ENCODE data around the gene RBM8A.

RBM8A gene

DNA sequence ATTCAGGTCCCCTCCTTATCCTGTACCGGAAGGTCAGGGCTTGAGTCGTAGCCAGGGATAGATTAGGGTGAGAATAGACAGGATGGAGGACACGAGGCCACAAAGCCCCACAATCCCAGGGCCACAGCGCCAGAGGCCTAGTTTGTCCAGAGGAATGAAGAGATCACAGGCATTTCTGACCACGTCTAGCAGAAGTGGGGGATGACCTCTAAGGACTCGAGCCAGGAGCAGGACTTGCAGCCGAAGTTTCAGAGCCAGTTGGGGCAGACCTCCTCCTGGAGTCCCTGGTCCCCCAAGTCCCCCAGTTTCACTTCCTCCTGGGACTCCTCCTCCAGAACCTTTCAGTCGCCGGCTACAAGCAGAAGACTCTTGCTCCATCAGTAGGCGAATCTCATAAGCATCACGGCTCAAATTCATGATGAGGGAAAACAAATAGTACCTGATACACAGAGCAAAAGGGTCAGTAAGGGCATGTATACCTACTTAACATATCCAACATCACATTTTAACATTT is 15.1 kb downstream of the RBM8A start:
- DNase-seq = no peak

DNA sequence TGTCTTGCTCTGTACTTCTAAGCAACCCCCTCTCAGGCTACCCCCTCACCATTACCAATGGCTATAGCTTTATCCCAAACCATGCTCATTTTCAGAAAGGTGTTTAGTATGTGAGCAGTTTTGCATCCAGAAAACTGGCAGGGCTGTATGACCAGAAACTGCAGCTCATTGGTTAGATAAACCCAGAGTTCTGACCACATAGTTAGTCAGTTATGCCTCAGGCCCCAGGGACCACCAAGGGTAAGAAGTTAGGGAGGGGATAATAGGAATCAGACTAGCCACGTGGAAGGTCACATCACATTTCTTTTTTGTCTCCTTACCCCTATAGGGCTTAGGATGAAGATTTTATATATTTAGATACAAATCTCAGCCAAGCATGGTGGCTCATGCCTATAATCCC is 18.6 kb downstream of the RBM8A start:
- DNase-seq = no peak

DNA sequence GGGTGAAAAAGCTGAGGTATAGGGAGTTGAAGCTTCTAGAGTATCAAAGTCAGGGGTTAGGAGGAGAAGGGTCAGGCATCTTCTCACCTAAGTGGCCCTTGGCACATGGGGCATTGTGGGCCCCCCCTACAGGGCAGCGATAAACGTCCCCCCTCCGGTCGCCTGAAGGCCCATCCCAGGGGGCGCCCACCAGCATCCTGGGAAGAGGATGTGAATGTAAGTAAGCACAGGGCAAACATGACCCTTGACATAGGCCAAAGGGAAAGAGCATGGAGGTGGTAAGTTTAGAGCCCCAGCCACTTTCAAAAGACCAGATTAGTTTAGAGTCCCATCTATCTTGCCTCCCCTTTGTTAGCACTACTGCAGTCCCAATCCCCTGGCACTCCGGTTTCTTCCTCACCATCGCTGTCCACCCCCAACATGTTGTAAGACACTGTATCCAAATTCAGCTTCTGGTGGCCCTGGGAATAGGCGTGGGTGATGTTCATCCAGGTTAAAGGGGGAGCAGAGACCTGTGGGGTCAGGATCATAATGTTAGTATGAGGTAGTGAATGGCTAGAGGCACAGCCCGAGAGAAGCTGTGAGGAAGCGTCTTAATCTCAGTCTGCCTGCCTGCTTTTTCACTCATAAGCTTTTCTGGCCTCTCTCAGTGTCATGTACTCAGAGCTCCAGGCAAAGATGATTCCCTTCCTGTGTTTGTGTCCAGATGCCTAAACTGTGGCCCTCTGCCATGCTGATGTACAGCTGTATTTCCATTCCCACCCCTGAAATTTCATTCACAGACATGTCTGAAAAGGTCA is 20.1 kb downstream of the RBM8A start:
- DNase-seq = no peak

DNA sequence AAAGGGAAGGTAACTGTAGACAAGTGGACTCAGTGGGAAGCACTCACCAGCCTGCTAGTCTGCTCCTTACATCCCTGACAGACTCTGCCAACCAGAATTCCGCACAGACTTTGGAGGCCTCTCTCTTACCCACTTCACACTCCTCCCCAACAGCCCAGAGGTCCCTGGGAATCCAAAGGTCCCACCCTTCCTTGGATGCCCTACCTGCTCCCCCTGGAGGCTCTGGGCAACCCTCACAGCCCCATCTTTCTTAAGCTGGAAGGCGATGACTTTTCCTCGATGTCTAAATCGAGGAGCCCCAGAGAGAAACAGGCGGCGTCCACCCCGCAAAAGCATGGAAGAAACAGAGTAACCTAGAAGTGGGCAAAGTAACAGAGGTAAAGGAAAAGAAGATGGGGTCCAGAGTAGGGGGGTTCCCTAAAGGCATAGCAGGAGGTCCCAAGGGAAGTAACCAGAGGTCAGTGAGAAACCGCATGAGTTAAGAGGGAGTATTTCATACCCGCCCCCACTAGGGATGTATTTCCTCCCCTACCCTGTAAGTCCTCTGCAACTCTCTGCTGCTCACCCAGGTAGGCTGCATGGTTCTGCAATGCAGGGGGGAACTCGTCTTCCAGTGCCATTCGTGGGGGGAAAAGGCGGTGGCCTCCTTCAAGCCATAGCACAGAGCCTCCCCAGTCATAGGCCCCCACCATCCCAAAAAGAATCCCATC is 25.8 kb downstream of the RBM8A start:
- DNase-seq = no peak

DNA sequence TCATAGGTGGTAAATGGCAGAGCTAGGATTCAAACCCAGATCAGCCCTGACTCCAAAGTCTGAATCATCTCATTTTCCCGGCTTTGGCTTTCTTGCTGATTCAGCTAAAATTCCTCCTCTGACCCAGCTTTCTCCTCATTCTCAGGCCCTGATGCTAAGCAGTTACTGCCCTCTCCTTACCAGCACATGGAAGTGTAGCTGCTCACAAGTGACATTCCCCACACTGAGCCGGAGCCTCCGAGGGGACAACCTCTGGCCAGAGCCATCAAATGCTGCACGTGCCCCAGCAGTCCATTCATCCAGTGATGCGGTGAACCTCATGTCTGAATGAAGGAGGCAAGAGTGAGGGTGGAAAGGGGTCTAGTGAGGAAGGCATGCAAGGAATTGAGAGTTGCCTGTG is 28.5 kb downstream of the RBM8A start:
- no peak for DNase-seq

DNA sequence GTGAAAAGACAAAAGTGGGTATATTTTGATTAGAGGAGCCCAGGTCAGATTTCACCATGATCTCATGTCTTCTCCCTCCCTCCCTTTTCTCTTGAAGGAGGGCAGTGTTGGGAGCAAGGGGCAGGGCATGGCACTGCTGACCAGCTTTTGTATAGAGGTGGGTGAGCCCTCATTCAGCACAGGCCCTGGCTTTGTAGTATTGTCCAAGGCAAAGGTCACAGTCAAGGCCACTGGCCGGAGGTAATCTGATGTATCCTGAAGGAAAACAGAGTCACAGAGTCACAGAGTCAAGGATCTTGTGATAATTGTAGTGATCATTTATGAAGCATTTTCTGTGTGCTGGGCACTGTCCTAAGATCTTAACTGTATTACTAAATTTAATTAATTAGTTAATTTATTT is 29.3 kb downstream of the RBM8A start:
- no peak for DNase-seq

DNA sequence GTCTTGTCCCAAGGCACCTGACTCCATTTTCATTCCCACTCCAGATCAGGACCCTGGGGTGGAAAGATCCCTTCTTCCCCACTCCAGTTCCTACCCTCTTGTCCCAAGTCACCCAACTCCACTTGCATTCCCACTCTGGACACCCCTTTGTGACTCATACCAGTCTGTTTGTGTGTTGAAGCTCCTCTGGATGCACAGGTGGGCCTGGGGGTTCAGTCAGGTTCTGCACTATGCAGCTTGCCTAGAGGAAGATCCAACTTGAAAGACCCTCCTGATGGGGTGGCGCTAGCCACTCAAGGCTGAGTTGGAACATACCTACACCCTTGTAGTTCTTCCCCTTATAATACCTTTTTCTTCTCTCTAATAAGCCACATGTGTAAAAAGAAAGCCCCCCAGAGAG is 31.8 kb downstream of the RBM8A start:
- no peak for DNase-seq

DNA sequence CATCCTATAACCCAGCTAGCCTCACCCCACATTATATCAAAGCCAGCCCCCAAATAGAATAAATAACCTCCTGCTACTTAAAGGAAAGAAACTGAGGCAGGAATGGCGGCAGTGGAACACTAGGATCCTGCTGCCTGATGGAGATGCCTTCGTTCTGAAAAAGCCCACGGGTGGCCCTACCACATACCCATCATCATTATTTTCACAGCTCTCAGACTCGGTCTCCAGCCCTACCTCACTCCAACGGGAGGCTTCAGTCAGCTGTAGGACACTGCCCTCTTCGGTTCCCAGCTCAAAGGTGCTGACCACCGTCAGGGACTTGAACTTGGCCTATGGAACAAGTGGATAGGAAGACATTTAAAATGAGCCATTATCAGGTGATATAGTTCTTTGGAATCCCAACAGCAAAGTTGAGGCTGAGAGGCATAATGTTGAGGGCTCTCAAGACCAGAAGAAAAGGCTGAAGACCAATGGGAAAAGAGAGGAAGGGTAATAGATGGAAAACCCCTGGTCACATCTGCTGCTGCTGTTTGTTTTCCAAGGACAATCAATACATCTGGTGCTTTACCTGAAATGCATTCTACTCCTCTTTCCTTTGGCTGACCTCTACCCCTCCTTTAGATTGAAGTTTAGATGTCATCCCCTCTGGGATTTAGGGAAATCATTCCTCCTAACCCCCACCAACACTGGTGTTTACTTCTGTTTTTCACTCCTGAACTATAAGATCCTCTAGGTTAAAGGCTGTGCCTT is 33.8 kb downstream of the RBM8A start:
- no peak for DNase-seq

DNA sequence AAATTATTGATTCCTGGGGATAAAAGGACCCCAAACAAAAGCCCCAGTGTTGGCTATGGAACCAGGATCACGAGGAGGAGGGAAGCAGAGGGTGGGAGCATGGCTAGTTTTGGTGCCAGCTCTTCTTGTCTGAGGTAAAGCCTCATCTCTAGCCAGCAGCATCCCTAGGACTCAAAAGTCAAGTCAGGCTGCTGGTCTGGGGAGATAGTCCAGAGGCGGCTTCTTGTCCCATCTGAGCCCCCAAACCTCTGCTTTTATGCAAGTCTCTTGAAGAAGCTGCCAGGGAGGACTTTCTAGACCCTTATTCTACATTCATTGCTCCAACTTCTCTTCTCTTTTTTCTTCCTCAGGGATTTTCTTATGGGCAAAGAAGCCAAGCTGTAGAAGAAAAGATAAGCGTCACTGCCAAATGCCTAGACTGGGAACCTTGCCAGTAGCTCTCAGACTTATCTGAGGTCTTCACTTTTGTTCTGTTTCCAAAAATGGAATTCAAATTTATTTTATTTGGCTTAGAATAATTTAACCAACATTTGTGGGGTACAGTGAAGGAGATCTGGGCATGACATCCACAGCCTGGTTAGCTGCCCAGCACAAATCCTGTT is 34.7 kb downstream of the RBM8A start:
- no peak for DNase-seq

DNA sequence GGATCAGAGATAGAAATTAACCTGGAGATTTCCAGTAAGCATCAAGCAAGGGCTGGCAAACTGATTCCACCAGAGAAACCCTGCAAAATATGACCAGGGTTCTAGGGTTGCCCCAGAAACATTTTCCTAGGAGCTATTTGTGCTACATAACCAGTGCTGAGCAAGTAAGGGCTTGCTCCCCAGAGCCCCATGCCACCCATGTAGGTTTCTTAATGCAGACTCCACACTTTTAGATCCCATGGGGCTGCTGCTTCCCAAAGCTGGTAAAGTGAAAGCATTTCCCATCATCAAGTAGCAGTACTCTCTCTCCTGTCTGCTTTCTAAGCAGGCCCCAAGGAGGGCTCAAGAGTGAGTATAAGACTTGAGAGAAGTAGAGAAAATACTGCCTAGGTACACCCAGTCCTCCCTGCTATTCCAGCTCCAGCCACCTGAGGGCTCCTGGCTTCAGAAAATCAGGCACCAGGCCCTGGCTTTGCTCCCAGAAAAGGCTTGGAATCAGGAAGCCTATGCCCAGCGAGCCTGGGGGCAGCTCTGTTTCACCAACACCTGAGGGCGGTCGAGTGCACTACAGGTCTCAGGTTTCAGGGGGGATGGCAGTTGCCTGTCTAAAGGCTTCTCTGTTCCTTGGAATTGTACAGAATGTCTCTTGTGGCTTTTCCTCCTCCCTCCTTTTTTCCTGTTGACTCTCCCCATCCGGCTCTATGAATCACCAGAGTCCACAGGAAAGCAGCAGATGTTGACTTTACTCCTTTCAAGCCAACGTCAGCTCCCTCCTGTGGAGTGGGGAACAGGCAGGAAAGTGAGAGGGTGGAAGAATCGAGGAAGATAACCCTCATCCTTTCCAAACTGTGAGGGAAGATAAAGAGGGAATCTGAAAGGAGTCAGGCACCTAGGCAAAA is 35.4 kb downstream of the RBM8A start:
- DNase-seq = peak; percentile 81

DNA sequence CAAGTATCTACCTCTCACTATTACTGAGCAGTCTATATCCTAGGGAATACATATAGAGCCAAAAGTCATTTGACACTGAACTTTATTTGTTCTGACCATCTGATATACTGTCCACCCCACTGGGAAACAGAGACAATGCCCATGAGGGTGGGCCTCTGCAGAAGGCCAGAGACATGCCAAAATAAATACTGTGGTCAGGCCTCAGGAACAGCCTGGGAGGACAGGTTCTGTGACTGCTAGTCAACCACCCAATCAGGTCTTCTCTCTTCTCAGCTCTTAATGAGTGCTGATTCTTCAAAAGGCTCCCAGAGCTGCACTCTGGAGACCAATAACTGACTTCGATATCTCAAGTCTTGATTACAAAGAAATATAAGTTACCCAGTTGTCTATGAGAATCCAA is 36.1 kb downstream of the RBM8A start:
- no peak for DNase-seq

DNA sequence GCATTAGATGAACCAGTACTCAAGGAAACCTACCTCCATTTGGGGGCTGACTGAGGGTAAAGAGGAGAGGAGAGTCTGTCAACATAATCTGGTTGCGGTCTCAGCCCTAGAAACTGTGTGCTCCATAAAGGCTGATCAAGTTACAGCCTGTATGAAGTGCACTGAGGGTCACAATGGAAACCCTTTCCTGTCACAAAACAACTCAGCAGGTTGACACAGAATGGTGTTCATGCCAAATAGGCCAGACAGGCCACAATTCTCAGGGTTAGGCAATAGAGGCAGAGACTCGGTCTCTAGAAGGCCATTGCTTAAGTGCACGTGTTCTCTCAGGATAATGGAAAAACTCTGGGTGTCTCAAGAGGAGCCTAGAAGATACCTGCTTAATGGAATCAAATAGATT is 37.6 kb downstream of the RBM8A start:
- no peak for DNase-seq

DNA sequence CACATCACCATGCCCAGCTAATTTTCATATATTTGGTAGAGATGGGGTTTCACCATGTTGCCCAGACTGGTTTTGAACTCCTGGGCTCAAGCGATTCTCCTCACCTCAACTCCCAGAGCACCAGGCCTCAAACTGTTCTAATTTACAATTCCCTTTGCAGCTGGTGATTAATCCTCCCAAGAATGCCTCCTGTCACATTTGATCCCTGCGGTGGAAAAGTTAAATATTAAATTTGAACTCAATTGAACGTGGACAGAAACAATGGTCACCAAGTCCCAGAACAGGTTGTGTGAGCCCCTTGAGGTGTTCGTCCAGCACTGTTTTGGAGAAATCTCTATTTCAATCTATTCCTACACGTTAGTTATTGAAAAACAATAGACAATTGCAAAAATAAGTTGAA is 39.7 kb downstream of the RBM8A start:
- DNase-seq = no peak

DNA sequence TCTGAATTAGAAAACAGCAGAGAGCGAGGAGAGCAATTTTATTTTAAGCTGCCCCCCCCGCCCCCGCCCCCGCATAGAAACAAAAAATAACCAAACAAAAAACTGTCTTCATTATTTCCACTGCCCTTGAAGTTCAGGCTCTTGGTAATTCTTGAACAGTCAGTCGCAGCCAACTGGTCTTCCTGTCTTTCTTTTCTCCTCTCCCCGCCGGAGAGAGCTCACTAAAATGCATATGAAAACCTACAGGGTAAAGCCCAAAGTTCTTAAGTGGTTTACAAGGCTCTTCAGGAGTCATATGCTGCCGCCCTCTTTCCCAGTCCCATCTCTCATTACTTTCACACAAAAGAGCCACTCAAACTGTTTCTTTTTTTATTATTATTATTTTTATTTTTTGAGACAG is 40.5 kb downstream of the RBM8A start:
- DNase-seq = no peak

DNA sequence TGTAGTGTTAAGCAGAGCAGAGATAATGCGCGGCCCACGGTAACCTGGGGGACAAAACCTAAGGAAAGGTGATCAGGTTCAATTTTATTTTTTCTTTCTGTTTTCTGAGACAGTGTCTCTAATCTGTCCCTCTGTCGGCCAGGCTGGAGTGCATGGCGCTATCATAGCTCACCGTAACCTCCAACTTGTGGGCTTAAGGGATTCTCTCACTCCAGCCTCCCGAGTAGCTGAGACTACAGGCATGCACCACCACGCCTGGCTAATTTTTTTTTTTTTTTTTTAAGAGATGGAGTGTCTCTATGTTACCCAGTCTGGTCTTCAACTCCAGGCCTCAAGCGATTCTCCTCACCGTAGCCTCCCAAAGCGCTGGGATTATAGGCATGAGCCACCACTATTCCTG is 40.9 kb downstream of the RBM8A start:
- no peak for DNase-seq

DNA sequence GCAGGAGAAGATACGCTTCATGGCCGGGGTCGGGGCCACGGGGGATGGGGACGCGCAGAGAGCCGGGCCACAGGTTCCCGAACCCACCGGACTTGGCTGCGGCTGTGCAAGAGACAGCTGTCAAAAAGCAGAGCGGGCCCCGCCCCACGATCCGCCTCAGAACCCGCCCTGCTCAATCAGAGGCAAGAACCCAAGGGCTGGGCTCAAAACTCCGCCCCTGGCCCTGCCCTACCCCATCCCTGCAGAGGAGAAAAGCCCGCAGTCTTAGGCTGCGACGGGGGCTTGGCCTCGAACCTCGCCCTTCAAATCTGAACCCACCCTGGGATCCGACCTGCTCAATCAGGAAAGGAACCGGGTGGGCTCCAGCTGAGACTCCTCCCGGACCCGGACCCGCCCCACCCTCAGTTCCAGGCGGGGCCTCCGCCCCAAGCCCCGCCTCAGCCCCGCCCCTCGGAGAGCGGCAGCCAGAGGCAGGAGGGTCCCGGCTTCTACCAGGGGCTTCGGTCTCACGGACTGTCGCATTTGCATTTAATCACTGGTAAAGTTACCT is 41.5 kb downstream of the RBM8A start, which contains the start of gene ANKRD35:
Gene ANKRD35, minus strand, starts transcription at position 129 of the 550 bp plus-strand sequence. Its CDS starts 108 bp downstream, at position 21.
- peak; percentile 95 for DNase-seq

DNA sequence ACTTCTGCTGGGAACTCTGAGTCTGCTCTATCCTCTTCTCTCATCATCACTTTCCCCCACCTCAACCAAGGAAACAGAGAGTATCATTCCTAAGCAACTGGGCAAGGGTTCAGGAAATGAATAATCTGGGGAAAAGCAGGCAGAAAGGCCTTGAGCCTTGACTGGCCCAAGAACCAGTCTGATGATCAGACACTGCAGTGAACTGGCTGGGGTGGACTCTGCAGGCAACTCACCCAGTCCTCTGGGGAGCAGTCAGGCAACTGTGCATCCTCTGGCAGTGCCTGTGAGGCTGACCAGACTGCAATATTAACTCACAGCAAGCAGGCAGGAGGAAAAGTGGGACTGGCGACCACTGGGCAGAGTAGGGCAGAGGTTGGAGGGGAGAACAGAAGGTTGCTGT is 42.6 kb downstream of the RBM8A start:
- no peak for DNase-seq

DNA sequence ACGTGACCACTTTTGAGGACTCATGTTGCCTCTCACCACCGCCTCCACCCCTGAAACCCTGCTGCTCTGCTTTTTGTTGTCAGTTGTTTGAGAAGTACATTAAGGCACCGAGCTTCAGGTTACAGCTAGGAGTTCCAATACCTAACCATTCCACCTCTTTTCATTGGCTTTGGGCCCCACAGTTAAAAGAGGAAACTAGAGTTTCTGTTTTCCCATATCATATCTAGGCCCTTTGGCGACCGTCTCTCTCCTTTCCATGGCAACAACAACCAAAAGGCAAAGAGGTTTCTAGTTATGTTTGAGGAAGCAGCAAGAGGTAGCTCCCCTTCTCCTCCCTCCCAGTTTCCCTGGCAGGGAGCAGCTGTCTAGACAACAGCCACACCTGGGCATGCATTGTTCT is 47.5 kb downstream of the RBM8A start:
- no peak for DNase-seq

DNA sequence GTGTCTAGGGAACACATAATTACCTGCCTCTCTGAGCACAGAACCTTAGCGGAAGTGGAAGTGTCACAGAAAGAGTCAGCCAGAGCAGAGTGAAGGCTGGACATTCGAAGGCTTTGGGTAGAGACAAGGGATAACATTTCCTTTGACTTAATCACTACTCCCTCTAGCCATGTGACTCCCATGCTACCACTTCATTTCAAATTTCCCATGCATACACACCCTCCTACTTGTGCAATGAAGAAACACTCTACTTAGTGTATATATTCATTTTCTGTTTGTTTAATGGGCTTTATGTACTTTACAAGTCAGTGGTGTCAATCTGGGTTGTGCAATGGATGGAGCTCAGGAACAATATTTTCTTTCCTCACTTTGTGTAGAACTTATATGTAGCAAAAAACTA is 48.6 kb downstream of the RBM8A start:
- DNase-seq = no peak

DNA sequence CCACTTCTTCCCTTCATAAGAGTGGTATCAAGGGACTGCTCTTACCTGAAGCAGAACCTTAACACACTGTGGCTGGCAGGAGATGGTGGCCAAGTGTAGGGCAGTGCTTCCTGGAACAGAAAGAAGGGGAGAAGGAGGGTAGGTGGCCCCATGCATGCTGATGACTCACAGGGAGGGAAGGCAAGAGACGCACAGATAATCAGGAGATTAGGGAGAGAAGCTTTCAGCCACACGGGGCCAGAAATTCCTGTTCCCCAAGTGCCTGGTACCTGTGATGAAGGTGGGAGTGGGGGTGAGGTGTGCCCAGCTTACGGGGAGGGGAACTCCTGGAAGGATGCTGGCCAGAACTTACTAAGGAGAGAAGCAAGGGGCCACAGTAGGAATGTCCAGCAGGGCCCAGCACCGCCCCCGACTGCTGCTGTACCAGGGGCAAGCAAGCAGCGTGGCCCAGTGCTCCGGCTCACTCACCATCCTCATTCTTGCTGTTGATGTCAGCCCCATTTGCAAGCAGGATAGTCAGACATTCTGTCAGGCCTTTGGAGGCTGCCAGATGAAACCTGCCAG is 49.3 kb downstream of the RBM8A start:
- DNase-seq = no peak

DNA sequence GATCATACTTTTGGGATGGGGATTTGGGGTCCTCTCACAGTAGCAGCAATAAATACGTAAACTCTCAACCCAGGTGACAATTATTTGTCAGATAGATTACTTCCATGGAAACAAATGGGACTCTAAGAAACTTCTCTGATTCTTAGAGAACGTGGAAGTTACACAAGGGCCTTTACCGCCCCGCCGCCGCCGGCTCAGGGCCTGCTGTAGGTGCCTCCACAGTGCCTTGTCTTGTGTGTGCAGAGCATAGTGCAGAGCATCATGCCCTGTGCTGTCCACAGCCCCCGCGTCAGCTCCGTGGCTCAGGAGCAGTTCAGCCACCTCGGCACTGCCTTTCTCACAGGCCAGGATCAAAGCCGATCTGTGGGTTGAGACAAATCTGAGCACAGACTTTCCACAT is 52.6 kb downstream of the RBM8A start:
- no peak for DNase-seq

All from activated CD8-positive, alpha-beta memory T cell treated with anti-CD3 and anti-CD28 coated beads for 24 hours (primary cell).